HG02678 (cell line): ENCODE results near the gene WDR46.
A peak's percentile ranks its signal among the peaks of the same experiment; 100 is the strongest.

Source experiments
- ATAC-seq: cut with Tn5 transposase; IDR thresholded peaks from one replicate; pipeline ENCODE4 v1.9.1; 2021; ENCODE audit warnings: mild to moderate bottlenecking, moderate library complexity; ENCODE audit not compliant: unreplicated experiment

Gene WDR46

GRCh38 chr6:33313709-33314514, 24.9 kb upstream of the WDR46 start, which contains the start of gene TAPBP:
TSS of gene TAPBP (minus strand) at chr6:33314078. CDS start at chr6:33314041, 37 bp downstream.
- no peak for ATAC-seq

- ATAC-seq = no peak
Measured at GRCh38 chr6:33313105-33313708, 24.2 kb upstream of the WDR46 start.

- ATAC-seq = peak; percentile 38
Measured at GRCh38 chr6:33312361-33313104, 23.5 kb upstream of the WDR46 start.

GRCh38 chr6:33306356-33306755, 17.3 kb upstream of the WDR46 start:
- ATAC-seq = no peak

GRCh38 chr6:33305052-33305451, 16.0 kb upstream of the WDR46 start:
- ATAC-seq = no peak

GRCh38 chr6:33304216-33304615, 15.2 kb upstream of the WDR46 start:
- no peak for ATAC-seq

- ATAC-seq = no peak
Measured at GRCh38 chr6:33301877-33302276, 12.8 kb upstream of the WDR46 start.

- peak; percentile 76 for ATAC-seq
Measured at GRCh38 chr6:33299237-33299944, 10.4 kb upstream of the WDR46 start.

GRCh38 chr6:33298773-33299236, 9.8 kb upstream of the WDR46 start, which contains the start of gene RGL2:
TSS of gene RGL2 (minus strand) at chr6:33298942. CDS start at chr6:33298610, 332 bp downstream.
- peak; percentile 28 for ATAC-seq

GRCh38 chr6:33297956-33298772, 9.1 kb upstream of the WDR46 start:
- ATAC-seq = no peak

GRCh38 chr6:33297406-33297955, 8.4 kb upstream of the WDR46 start:
- no peak for ATAC-seq

- no peak for ATAC-seq
Measured at GRCh38 chr6:33296797-33297405, 7.9 kb upstream of the WDR46 start.

GRCh38 chr6:33295621-33296369, 6.8 kb upstream of the WDR46 start:
- no peak for ATAC-seq

- no peak for ATAC-seq
Measured at GRCh38 chr6:33294086-33294823, 5.2 kb upstream of the WDR46 start.

GRCh38 chr6:33292996-33293682, 4.1 kb upstream of the WDR46 start:
- ATAC-seq = no peak

GRCh38 chr6:33290459-33290858, 1.4 kb upstream of the WDR46 start:
- ATAC-seq = no peak

GRCh38 chr6:33289784-33290315, 811 bp upstream of the WDR46 start:
- no peak for ATAC-seq
